CD14-positive monocyte (primary cell): ENCODE data around the gene MIF4GD. TPM values are rescaled to one million over a fixed set of nuclear protein-coding genes. Genes with fewer than 3 reads are reported as not detected.

Source experiments
- DNase-seq, 3 donors: peaks; one replicate each; pipeline ENCODE4 v3.0.0-alpha.2; 2011 to 2022
- H2AFZ ChIP-seq: 2 replicates; pipeline ENCODE4 v1.6.0; 2012; ENCODE audit warnings: mild to moderate bottlenecking, low read depth, low read length, inconsistent platforms; ENCODE audit not compliant: insufficient read depth, poor library complexity, severe bottlenecking
- H3K27ac ChIP-seq, 2 donors: 1 replicate in 1 of 2; 2 replicates in 1 of 2; pipeline ENCODE4 v1.5.1; 2012 to 2013; ENCODE audit warnings: low read length in 2 of 2, control low read depth in 1 of 2, inconsistent platforms in 1 of 2, low read depth in 1 of 2, mild to moderate bottlenecking in 1 of 2
- H3K27me3 ChIP-seq, 2 donors: one replicate each; pipeline versions ENCODE4 v1.6.0 to v1.6.1; 2011 to 2013; ENCODE audit warnings: low read length in 2 of 2; ENCODE audit not compliant: control insufficient read depth in 2 of 2, insufficient read depth in 2 of 2
- H3K36me3 ChIP-seq, 2 donors: replicated peaks in 1 of 2; 1 replicate in 1 of 2; 2 replicates in 1 of 2; pipeline versions ENCODE4 v1.5.1 to v1.6.1; 2012 to 2013; ENCODE audit warnings: low read length in 2 of 2, control low read depth in 1 of 2, inconsistent platforms in 1 of 2, mild to moderate bottlenecking in 1 of 2; ENCODE audit not compliant: insufficient read depth in 2 of 2, control insufficient read depth in 1 of 2
- H3K4me1 ChIP-seq, 2 donors: 1 replicate in 1 of 2; 2 replicates in 1 of 2; pipeline versions ENCODE4 v1.5.1 to v1.6.1; 2012 to 2013; ENCODE audit warnings: low read length in 2 of 2, control low read depth in 1 of 2, inconsistent platforms in 1 of 2, mild to moderate bottlenecking in 1 of 2, moderate library complexity in 1 of 2; ENCODE audit not compliant: insufficient read depth in 2 of 2, control insufficient read depth in 1 of 2
- H3K4me2 ChIP-seq: replicated peaks from 2 replicates; pipeline ENCODE3; 2012; ENCODE audit warnings: low read length, moderate library complexity, mild to moderate bottlenecking; ENCODE audit not compliant: poor library complexity, severe bottlenecking; ENCODE audit errors: extremely low read depth
- H3K4me3 ChIP-seq, 3 experiments: fragments of 200-600 bp in 1 of 3; sonication (generic) in 1 of 3; replicated peaks in 1 of 3; 1 replicate in 2 of 3; 2 replicates in 1 of 3; pipeline ENCODE4 v1.5.1; 2011 to 2013; ENCODE audit warnings: low read length in 3 of 3, mild to moderate bottlenecking in 3 of 3, control low read depth in 2 of 3, low read depth in 2 of 3, inconsistent platforms in 1 of 3, moderate library complexity in 1 of 3
- H3K79me2 ChIP-seq: 2 replicates; pipeline ENCODE4 v1.6.0; 2012; ENCODE audit warnings: mild to moderate bottlenecking, control low read depth, inconsistent platforms, low read length, moderate library complexity; ENCODE audit not compliant: insufficient read depth
- H3K9ac ChIP-seq: 2 replicates; pipeline ENCODE4 v1.6.0; 2017; ENCODE audit warnings: low read length, mild to moderate bottlenecking; ENCODE audit not compliant: insufficient read depth, poor library complexity, severe bottlenecking
- H3K9me3 ChIP-seq, 2 donors: replicated peaks in 1 of 2; 1 replicate in 1 of 2; 2 replicates in 1 of 2; pipeline versions ENCODE4 v1.5.1 to v1.6.1; 2012 to 2013; ENCODE audit warnings: low read length in 2 of 2, control low read depth in 1 of 2; ENCODE audit not compliant: control insufficient read depth in 1 of 2, insufficient read depth in 1 of 2
- H4K20me1 ChIP-seq: 2 replicates; pipeline ENCODE4 v1.6.0; 2012; ENCODE audit warnings: mild to moderate bottlenecking, low read length, control low read depth, moderate library complexity; ENCODE audit not compliant: insufficient read depth
- H3K27ac Mint-ChIP-seq, 7 donors: one replicate each; pipeline ENCODE4 v1.8.0; 2020; ENCODE audit warnings: mild to moderate bottlenecking in 7 of 7, mixed read lengths in 7 of 7, moderate library complexity in 6 of 7, inconsistent platforms in 2 of 7
- H3K27me3 Mint-ChIP-seq, 3 donors: one replicate each; pipeline ENCODE4 v1.8.0; 2021 to 2022; ENCODE audit warnings: low read depth in 3 of 3, mild to moderate bottlenecking in 3 of 3, mixed read lengths in 3 of 3, moderate library complexity in 3 of 3, inconsistent platforms in 1 of 3
- H3K36me3 Mint-ChIP-seq, 2 donors: one replicate each; pipeline ENCODE4 v1.8.0; 2020; ENCODE audit warnings: mixed read lengths in 2 of 2, inconsistent platforms in 1 of 2, mild to moderate bottlenecking in 1 of 2
- H3K4me1 Mint-ChIP-seq: one replicate; pipeline ENCODE4 v1.8.0; 2020; ENCODE audit warnings: mild to moderate bottlenecking, mixed read lengths
- H3K4me3 Mint-ChIP-seq, 2 donors: one replicate each; pipeline ENCODE4 v1.8.0; 2020; ENCODE audit warnings: mild to moderate bottlenecking in 2 of 2, mixed read lengths in 2 of 2, moderate library complexity in 1 of 2
- H3K9me3 Mint-ChIP-seq, 7 donors: one replicate each; pipeline ENCODE4 v1.8.0; 2020 to 2022; ENCODE audit warnings: mixed read lengths in 7 of 7, mild to moderate bottlenecking in 6 of 7, moderate library complexity in 6 of 7, inconsistent platforms in 2 of 7
- CTCF ChIP-seq: fragments of 200-600 bp; IDR thresholded peaks from one replicate; pipeline ENCODE4 v1.8.0; 2022; ENCODE audit warnings: antibody characterized with exemption, mild to moderate bottlenecking
- WGBS: methylation state at CpG from one replicate; pipeline ENCODE4 v1.1.5; 2013; ENCODE audit warnings: missing lambda C conversion rate; ENCODE audit not compliant: insufficient coverage; 5-methylcytosine and 5-hydroxymethylcytosine counted together
- intact Hi-C, 2 donors: fragments of 100-400 bp; cut with micrococcal nuclease; formaldehyde crosslinking; loops; one replicate each; pipeline versions ENCODE4 v1.15.0 to v1.15.1; 2023
- polyA plus RNA-seq, 3 donors: library from polyadenylated mRNA; depleted of rRNA in 1 of 3; unstranded in 2 of 3; stranded (reverse) in 1 of 3; fragments of 300-500 nt in 2 of 3; fragments of >200 nt in 1 of 3; fragmentation: Illumina TruSeq in 2 of 3; gene quantifications; 1 replicate in 2 of 3; 2 replicates in 1 of 3; pipeline ENCODE4 v1.2.3, GENCODE V29; 2012 to 2021

The MIF4GD gene
- polyA plus RNA-seq, 3 donors = 66.9 to 103 (median 80.6) TPM

- H3K27ac Mint-ChIP-seq = peak overlapping the region; percentile 97 to 99 (median 98)
- Histone ChIP-seq H3K79me2 (peaks cover 16% of the 10 kb centered on the region), H3K4me1 (peaks cover 85 to 86% of the 10 kb centered on the region in 2 donors), H3K9me3 (no peaks in the 10 kb centered on the region), H3K27me3 (no peaks in the 10 kb centered on the region), H3K36me3 (no peaks in the 10 kb centered on the region), H4K20me1 (no peaks in the 10 kb centered on the region), H3K27ac (peak overlapping the region; percentile 98 to 100), H3K4me3 (peak overlapping the region in 1 of 3 experiments; percentile 20), H3K9ac (peak overlapping the region; percentile 71), H3K4me2 (peak overlapping the region; percentile 47), H2AFZ (peak overlapping the region; percentile 56)
- peak overlapping the region; percentile 51 to 59 for H3K4me3 Mint-ChIP-seq
- DNase-seq = peak in 2 of 3 donors; percentile 57 to 71
- H3K27me3 Mint-ChIP-seq = peaks cover 0 to 13% (median 2%) of the 10 kb centered on the region in 3 donors
- WGBS = 14% methylated on average over 9 of the region's 20 CpGs
- peaks cover 0 to 2% (median 0%) of the 10 kb centered on the region in 7 donors for H3K9me3 Mint-ChIP-seq
- no peak for TF ChIP-seq CTCF
- peaks cover 7 to 17% of the 10 kb centered on the region in 2 donors for H3K36me3 Mint-ChIP-seq
- intact Hi-C loops = no loop called here
- H3K4me1 Mint-ChIP-seq = peaks cover 77% of the 10 kb centered on the region
Observed at GRCh38 chr17:75308732-75309629, 38.0 kb upstream of the MIF4GD start.

- Histone ChIP-seq H3K4me2 (peak overlapping the region; percentile 4), H3K27ac (peak overlapping the region; percentile 98 to 100), H3K79me2 (peaks cover 16% of the 10 kb centered on the region), H3K4me1 (peaks cover 77 to 80% of the 10 kb centered on the region in 2 donors), H4K20me1 (no peaks in the 10 kb centered on the region), H3K36me3 (no peaks in the 10 kb centered on the region), H2AFZ (no peak overlapping the region), H3K4me3 (peak overlapping the region in 1 of 3 experiments; percentile 4), H3K27me3 (no peaks in the 10 kb centered on the region), H3K9ac (no peak overlapping the region), H3K9me3 (no peaks in the 10 kb centered on the region)
- peak overlapping the region; percentile 97 to 99 (median 98) for H3K27ac Mint-ChIP-seq
- peaks cover 0 to 11% (median 2%) of the 10 kb centered on the region in 3 donors for H3K27me3 Mint-ChIP-seq
- TF ChIP-seq CTCF = no peak
- peak overlapping the region in 1 of 2 donors; percentile 24 for H3K4me3 Mint-ChIP-seq
- peaks cover 5 to 17% of the 10 kb centered on the region in 2 donors for H3K36me3 Mint-ChIP-seq
- H3K9me3 Mint-ChIP-seq = peaks cover 0 to 1% (median 0%) of the 10 kb centered on the region in 7 donors
- intact Hi-C loops = no loop called here
- H3K4me1 Mint-ChIP-seq = peaks cover 68% of the 10 kb centered on the region
- 52% methylated on average over 7 of the region's 13 CpGs for WGBS
- DNase-seq = no peak
Observed at GRCh38 chr17:75307957-75308731, 37.1 kb upstream of the MIF4GD start.
